Measurements from ENCODE around the gene SAP30L.

Gene SAP30L

DNA sequence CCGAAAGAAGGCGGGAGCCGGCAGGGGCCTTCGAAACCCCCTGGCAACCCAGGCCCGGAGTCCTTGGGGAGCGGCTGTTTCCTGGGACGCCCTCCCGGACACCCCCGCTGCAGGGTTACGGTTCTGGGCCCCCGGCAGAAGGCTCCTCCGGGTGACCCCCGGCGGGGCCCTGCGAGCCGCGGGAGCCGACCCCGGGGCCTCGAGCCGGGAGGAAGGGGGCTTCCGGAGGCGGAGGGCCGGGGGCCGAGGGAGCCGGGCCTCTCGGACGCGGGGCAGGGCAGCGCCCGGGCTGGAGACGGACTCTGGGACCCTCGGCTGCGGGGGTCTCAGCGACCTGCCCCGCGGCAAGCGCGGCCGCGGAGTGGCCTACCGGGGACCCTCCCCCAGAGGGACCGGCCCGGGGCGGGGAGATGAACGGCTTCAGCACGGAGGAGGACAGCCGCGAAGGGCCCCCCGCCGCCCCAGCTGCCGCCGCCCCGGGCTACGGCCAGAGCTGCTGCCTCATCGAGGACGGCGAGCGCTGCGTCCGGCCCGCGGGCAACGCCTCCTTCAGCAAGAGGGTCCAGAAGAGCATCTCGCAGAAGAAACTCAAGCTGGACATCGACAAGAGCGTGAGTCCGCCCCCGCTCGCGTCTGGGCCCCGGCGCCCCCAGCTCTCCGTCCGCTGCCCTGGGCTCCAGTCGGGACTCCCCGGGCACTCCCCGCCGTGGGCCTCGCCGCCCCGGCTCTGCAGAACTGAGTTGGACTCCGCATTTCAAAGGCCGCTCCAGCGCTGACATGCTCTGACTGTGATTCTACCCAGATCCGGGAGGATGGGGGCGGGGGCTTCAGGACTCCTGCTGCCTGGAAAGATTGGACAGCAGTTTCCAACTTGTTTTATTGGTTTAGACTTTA is 645 bp downstream of the SAP30L start:
- Histone ChIP-seq H3K4me1 (ENCODE audit: insufficient read depth, low read length) (peaks cover 6% of the 10 kb centered on the region), H3K4me3 (ENCODE audit: low read length) (peak overlapping the region; percentile 96), H3K27me3 (ENCODE audit: insufficient read depth, low read length) (peaks cover 4% of the 10 kb centered on the region; the same call in 1 of the 2 replicates), H3K36me3 (ENCODE audit: insufficient read depth, low read length) (peaks cover 11% of the 10 kb centered on the region), H3K27ac (ENCODE audit: low read depth, low read length) (no peak overlapping the region), H3K9me3 (ENCODE audit: insufficient read depth, low read depth, low read length) (no peaks in the 10 kb centered on the region), H3K9ac (ENCODE audit: low read depth, low read length) (peak overlapping the region; percentile 62)
- WGBS: under 1% methylated on average over 87 of the region's 87 CpGs

DNA sequence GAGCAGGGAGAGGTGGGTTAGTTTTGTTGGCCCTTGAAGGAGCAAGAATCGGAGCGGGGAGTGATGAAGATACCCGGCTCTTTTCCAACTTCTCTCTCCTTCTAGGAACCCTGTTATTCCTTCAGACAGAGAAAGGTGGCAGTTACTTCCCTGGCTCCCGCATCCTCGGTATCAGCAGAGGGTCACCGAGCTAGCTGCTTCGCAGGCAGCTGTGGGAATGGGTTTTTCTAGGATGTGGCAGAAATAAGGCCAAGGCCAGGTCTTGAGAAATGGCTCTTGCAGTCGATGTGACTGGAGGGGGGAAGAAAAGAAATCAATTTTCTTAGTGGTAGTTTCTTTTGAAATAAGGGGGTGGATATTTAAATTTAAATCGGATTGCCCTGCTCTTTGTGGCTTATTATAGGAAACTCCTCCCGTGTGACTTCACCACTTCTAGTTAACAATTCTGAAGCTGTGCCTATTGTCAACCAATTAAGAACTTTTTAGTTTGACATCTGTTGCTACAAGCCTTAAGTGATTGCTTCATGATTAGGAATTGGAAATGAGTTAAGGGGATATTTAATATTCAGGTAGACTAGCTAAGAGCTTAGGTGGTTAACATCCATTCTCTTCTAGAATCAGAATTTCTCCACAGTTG is 1.4 kb downstream of the SAP30L start:
- H3K9ac ChIP-seq (ENCODE audit: low read depth, low read length): no peak overlapping the region
- no peak overlapping the region for H3K27ac ChIP-seq (ENCODE audit: low read depth, low read length)
- peak overlapping the region; percentile 96 for H3K4me3 ChIP-seq (ENCODE audit: low read length)
- peaks cover 17% of the 10 kb centered on the region for H3K36me3 ChIP-seq (ENCODE audit: insufficient read depth, low read length)
- WGBS: 7% methylated on average over 10 of the region's 10 CpGs
- H3K4me1 ChIP-seq (ENCODE audit: insufficient read depth, low read length): peaks cover 6% of the 10 kb centered on the region
- no peaks in the 10 kb centered on the region for H3K9me3 ChIP-seq (ENCODE audit: insufficient read depth, low read depth, low read length)
- H3K27me3 ChIP-seq (ENCODE audit: insufficient read depth, low read length): peaks cover 4% of the 10 kb centered on the region; the same call in 1 of the 2 replicates

DNA sequence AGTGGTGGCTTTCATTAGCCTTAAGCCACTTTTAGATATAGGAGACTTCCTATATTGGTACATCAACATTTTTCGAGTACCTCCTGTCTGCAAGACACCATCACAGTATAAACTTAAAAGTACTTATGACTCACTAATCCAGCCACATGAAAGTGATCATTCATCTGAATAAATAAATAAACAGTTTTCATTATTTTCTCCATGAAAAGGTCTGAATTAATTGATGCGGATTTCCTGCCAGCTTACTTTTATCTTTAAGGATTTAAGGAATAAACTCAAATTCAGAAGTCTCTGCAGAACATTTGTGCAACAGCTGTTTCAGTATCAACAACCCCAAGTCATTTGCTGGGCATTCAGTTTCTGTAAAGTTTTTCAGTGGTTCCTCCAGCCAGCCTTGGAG is 4.0 kb downstream of the SAP30L start:
- no peaks in the 10 kb centered on the region for H3K9me3 ChIP-seq (ENCODE audit: insufficient read depth, low read depth, low read length)
- H3K4me3 ChIP-seq (ENCODE audit: low read length): no peak overlapping the region
- peaks cover 4% of the 10 kb centered on the region; the same call in 1 of the 2 replicates for H3K27me3 ChIP-seq (ENCODE audit: insufficient read depth, low read length)
- H3K4me1 ChIP-seq (ENCODE audit: insufficient read depth, low read length): peaks cover 6% of the 10 kb centered on the region
- no peak overlapping the region for H3K27ac ChIP-seq (ENCODE audit: low read depth, low read length)
- H3K9ac ChIP-seq (ENCODE audit: low read depth, low read length): no peak overlapping the region
- 100% methylated on average over 2 of the region's 2 CpGs for WGBS
- peaks cover 33% of the 10 kb centered on the region for H3K36me3 ChIP-seq (ENCODE audit: insufficient read depth, low read length)

DNA sequence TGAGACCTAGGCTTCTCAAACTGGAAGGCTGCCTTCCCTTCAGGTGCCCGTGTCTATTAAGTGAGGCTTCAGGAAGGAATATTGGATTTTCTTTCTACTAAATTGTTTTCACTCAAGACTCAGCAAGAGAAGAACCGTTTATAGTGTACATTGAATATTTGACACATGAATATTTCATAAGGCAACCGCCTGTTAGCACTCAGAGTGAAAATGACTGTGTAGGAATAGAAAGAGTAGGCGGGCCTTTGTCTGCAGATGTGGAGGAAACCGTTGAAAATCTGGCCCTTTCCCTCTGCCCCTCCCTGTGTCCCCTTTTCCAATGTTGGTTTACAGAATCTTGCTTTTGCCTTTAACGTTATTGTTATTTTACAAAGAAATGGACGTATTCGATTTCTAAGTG is 6.2 kb downstream of the SAP30L start:
- Histone ChIP-seq H3K4me3 (ENCODE audit: low read length) (no peak overlapping the region), H3K27me3 (ENCODE audit: insufficient read depth, low read length) (peaks cover 4% of the 10 kb centered on the region; the same call in 1 of the 2 replicates), H3K9ac (ENCODE audit: low read depth, low read length) (no peak overlapping the region), H3K4me1 (ENCODE audit: insufficient read depth, low read length) (peaks cover 6% of the 10 kb centered on the region), H3K27ac (ENCODE audit: low read depth, low read length) (no peak overlapping the region), H3K9me3 (ENCODE audit: insufficient read depth, low read depth, low read length) (no peaks in the 10 kb centered on the region), H3K36me3 (ENCODE audit: insufficient read depth, low read length) (peaks cover 53% of the 10 kb centered on the region)
- 97% methylated on average over 7 of the region's 8 CpGs for WGBS

DNA sequence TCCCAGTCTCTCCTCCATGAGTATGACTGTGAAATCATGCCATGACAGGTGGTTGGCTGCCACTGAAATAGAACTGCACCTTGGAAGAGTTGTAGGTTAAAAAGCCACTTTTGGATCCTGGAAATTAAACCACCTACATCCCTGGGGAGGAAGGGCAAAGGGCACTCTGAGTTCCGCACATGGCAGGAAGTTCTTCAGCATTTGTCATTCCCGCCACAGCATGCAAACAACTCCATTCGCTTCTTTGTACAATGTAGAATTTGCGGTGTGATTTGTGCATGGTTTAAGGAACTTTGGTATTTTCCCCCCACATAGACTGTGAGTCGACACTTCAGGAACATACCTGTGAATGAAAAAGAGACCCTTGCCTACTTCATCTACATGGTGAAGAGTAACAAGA is 9.8 kb downstream of the SAP30L start:
- Histone ChIP-seq H3K9me3 (ENCODE audit: insufficient read depth, low read depth, low read length) (no peaks in the 10 kb centered on the region), H3K4me3 (ENCODE audit: low read length) (no peak overlapping the region), H3K27me3 (ENCODE audit: insufficient read depth, low read length) (no peaks in the 10 kb centered on the region), H3K4me1 (ENCODE audit: insufficient read depth, low read length) (no peaks in the 10 kb centered on the region), H3K9ac (ENCODE audit: low read depth, low read length) (no peak overlapping the region), H3K27ac (ENCODE audit: low read depth, low read length) (no peak overlapping the region), H3K36me3 (ENCODE audit: insufficient read depth, low read length) (peaks cover 53% of the 10 kb centered on the region)
- 96% methylated on average over 3 of the region's 5 CpGs for WGBS

DNA sequence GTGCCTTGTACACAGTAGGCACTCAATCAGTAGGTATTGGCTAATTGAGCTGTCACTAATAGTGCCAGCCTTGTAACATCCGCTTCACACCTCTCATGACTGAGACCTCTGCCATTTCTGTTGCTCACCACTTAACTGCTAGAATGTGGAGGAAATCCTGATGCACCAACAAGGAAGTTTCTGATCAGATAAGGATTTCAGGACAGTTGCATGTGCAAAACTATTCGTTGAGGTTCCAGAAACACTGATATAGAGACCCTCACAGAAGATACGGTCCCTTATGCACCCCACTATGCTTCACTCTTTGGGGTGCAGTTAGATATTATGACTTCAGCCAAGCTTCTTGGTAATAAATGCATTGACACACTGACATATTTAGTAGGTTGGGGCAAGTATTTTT is 10.7 kb downstream of the SAP30L start:
- H3K36me3 ChIP-seq (ENCODE audit: insufficient read depth, low read length): peaks cover 47% of the 10 kb centered on the region
- H3K4me3 ChIP-seq (ENCODE audit: low read length): no peak overlapping the region
- WGBS: 99% methylated on average over 3 of the region's 3 CpGs
- H3K27me3 ChIP-seq (ENCODE audit: insufficient read depth, low read length): no peaks in the 10 kb centered on the region
- H3K9me3 ChIP-seq (ENCODE audit: insufficient read depth, low read depth, low read length): no peaks in the 10 kb centered on the region
- no peak overlapping the region for H3K9ac ChIP-seq (ENCODE audit: low read depth, low read length)
- no peaks in the 10 kb centered on the region for H3K4me1 ChIP-seq (ENCODE audit: insufficient read depth, low read length)
- no peak overlapping the region for H3K27ac ChIP-seq (ENCODE audit: low read depth, low read length)

DNA sequence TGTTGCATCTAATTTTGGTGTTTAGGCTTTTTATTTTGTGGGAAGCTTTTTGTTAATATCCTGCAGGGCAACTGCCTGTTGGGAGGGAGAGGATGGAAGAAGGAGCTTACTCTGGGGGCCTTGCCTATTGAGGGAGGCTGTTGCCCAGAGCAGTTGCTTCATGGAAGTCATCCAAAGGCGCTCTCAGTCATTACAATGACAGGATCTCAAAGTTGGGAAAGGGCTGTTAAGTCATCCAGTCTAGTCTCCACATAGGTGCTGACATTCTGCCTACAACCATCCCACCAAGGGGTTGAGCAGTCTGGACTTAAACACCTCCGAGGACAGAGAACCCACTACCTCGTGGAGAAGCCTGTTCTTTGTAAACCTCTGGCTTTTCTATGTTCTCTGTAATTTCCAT is 13.2 kb downstream of the SAP30L start:
- H3K4me1 ChIP-seq (ENCODE audit: insufficient read depth, low read length): no peaks in the 10 kb centered on the region

DNA sequence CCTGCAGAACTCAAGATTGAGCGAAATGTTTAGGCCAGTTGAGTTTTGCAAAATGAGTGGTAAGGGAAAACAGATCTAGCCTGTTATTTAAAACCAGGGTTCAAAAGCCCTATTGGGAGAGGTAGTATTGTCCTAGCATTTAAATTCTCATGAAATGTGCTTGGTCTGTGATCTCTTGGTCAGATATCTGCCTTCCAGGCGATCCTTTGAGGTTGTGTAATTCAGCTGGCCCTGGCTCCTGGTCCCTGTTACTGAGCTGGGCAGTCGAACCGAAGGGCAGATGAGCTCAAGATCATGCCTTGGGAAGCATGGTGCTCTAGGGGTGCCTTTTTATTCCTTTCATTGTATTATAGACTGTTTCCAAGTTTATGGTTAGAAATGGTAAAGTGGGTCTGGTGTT is 14.4 kb downstream of the SAP30L start:
- Histone ChIP-seq H3K4me3 (ENCODE audit: low read length) (no peak overlapping the region), H3K36me3 (ENCODE audit: insufficient read depth, low read length) (peaks cover 17% of the 10 kb centered on the region), H3K9me3 (ENCODE audit: insufficient read depth, low read depth, low read length) (no peaks in the 10 kb centered on the region), H3K27ac (ENCODE audit: low read depth, low read length) (no peak overlapping the region), H3K4me1 (ENCODE audit: insufficient read depth, low read length) (no peaks in the 10 kb centered on the region), H3K9ac (ENCODE audit: low read depth, low read length) (no peak overlapping the region), H3K27me3 (ENCODE audit: insufficient read depth, low read length) (no peaks in the 10 kb centered on the region; the same call in 1 of the 2 replicates)
- WGBS: 95% methylated on average over 4 of the region's 4 CpGs

More for the DNA sequence above, 13.2 kb downstream of the SAP30L start:
- Histone ChIP-seq H3K27ac (ENCODE audit: low read depth, low read length) (no peak overlapping the region), H3K27me3 (ENCODE audit: insufficient read depth, low read length) (no peaks in the 10 kb centered on the region), H3K9me3 (ENCODE audit: insufficient read depth, low read depth, low read length) (no peaks in the 10 kb centered on the region), H3K36me3 (ENCODE audit: insufficient read depth, low read length) (peaks cover 28% of the 10 kb centered on the region), H3K9ac (ENCODE audit: low read depth, low read length) (no peak overlapping the region), H3K4me3 (ENCODE audit: low read length) (no peak overlapping the region)
- 90% methylated on average over 3 of the region's 3 CpGs for WGBS

DNA sequence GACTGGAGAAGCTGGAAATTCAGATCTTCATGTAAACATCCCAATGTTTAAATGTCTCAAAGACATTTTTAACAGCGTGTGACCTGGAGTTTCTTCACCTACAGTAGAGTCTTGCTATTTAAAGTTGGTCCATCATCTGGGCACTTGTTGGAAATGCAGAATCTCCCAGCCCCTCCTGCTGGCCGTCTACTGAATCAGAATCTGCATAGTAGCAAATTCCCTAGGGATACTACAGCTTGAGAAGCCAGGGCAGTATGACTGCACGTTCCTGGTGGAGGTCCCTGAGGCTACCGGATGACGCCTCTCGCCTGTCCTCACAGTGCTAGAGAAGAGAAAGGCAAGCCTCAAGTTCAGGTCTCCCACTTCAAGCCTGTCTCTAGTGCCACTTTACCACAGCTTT is 15.7 kb downstream of the SAP30L start:
- Histone ChIP-seq H3K27ac (ENCODE audit: low read depth, low read length) (no peak overlapping the region), H3K9ac (ENCODE audit: low read depth, low read length) (no peak overlapping the region), H3K4me1 (ENCODE audit: insufficient read depth, low read length) (no peaks in the 10 kb centered on the region), H3K9me3 (ENCODE audit: insufficient read depth, low read depth, low read length) (no peaks in the 10 kb centered on the region), H3K36me3 (ENCODE audit: insufficient read depth, low read length) (peaks cover 4% of the 10 kb centered on the region), H3K27me3 (ENCODE audit: insufficient read depth, low read length) (peaks cover 8% of the 10 kb centered on the region), H3K4me3 (ENCODE audit: low read length) (no peak overlapping the region)
- WGBS: 55% methylated on average over 6 of the region's 6 CpGs

DNA sequence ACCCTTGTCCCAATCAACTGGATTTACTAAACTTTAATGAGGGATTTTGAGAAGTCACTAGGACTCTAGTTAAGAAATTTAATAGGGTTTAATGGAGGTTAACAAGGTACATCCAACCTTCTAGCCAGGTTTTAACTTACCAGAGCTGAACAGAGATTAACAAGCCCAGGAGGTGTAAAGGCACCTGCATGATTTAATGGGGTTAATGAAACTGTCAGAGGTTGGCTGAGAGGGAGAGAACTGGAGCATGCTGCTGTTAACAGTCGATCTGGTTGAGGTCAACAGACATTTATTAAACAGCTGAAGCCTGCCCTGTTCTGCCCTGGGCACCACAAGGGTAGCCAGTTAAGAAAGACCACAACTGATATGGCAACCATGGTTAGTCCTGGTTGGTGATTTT is 18.6 kb downstream of the SAP30L start:
- peaks cover 35% of the 10 kb centered on the region for H3K27me3 ChIP-seq (ENCODE audit: insufficient read depth, low read length)
- H3K4me1 ChIP-seq (ENCODE audit: insufficient read depth, low read length): no peaks in the 10 kb centered on the region
- no peak overlapping the region for H3K4me3 ChIP-seq (ENCODE audit: low read length)
- WGBS: 82% methylated on average over 1 of the region's 1 CpG
- H3K9me3 ChIP-seq (ENCODE audit: insufficient read depth, low read depth, low read length): no peaks in the 10 kb centered on the region
- no peak overlapping the region for H3K27ac ChIP-seq (ENCODE audit: low read depth, low read length)
- H3K9ac ChIP-seq (ENCODE audit: low read depth, low read length): no peak overlapping the region
- H3K36me3 ChIP-seq (ENCODE audit: insufficient read depth, low read length): no peaks in the 10 kb centered on the region

DNA sequence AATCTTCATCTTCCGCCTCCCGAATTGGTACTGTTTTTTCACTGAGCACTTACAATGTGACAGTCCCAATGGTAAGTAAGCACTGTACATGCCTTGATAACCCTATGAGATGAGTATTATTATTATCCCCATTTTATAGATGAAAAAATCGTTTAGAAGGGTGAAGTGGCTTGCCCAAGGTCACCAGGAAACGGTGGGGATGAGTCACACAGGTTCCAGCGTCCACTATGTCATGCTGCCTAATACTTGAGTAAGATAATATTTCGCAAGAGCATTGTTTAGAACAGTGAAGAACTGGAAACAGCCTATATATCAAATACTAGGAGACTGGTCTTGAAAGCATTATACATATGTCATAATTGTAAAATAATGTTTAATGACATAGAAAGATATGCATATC is 19.4 kb downstream of the SAP30L start:
- 78% methylated on average over 5 of the region's 6 CpGs for WGBS

More for the DNA sequence above, 19.4 kb downstream of the SAP30L start:
- no peak overlapping the region for H3K9ac ChIP-seq (ENCODE audit: low read depth, low read length)
- H3K4me1 ChIP-seq (ENCODE audit: insufficient read depth, low read length): no peaks in the 10 kb centered on the region
- H3K27me3 ChIP-seq (ENCODE audit: insufficient read depth, low read length): peaks cover 43% of the 10 kb centered on the region
- H3K36me3 ChIP-seq (ENCODE audit: insufficient read depth, low read length): no peaks in the 10 kb centered on the region
- H3K4me3 ChIP-seq (ENCODE audit: low read length): no peak overlapping the region
- H3K9me3 ChIP-seq (ENCODE audit: insufficient read depth, low read depth, low read length): no peaks in the 10 kb centered on the region
- H3K27ac ChIP-seq (ENCODE audit: low read depth, low read length): no peak overlapping the region

All from HUES64 (cell line).